MCF 10A (cell line): ENCODE measurements around the gene NEIL3. TPM values are rescaled to one million over a fixed set of nuclear protein-coding genes. Genes with fewer than 3 reads are reported as not detected.

Source experiments
- BruUV-seq: library from RNA; stranded (reverse); fragments of 400-500 nt; replicated peaks from 2 replicates; lab custom pipeline; 2021; lab: Mats Ljungman, UMichigan
- CTCF ChIA-PET: fragments of 300-600 bp; sonication (Branson Sonifier 250); formaldehyde crosslinking; extraction: SDS; loops from one replicate; lab custom pipeline; 2021; ENCODE audit warnings: antibody characterized with exemption, inconsistent platforms; lab: Yijun Ruan, JAX
- POLR2A ChIA-PET: fragments of 300-600, 350-650 bp; sonication (Branson Sonifier 250); formaldehyde crosslinking; extraction: SDS; loops from one replicate; lab custom pipeline; 2020; ENCODE audit warnings: antibody characterized with exemption, inconsistent platforms; lab: Yijun Ruan, JAX
- DNase-seq: peaks from one replicate; pipeline ENCODE4 v3.0.0-alpha.2; 2018; ENCODE audit not compliant: unreplicated experiment
- H3K27ac Mint-ChIP-seq: one replicate; pipeline ENCODE4 v1.8.0; 2022; ENCODE audit warnings: mild to moderate bottlenecking, low read depth, mixed read lengths; ENCODE audit not compliant: unreplicated experiment
- H3K27me3 Mint-ChIP-seq: one replicate; pipeline ENCODE4 v1.8.0; 2022; ENCODE audit warnings: mixed read lengths; ENCODE audit not compliant: insufficient read depth, unreplicated experiment
- H3K36me3 Mint-ChIP-seq: one replicate; pipeline ENCODE4 v1.8.0; 2022; ENCODE audit warnings: mild to moderate bottlenecking, moderate library complexity, mixed read lengths; ENCODE audit not compliant: insufficient read depth, unreplicated experiment
- H3K4me1 Mint-ChIP-seq: one replicate; pipeline ENCODE4 v1.8.0; 2022; ENCODE audit warnings: mixed read lengths; ENCODE audit not compliant: insufficient read depth, unreplicated experiment
- H3K4me3 Mint-ChIP-seq: one replicate; pipeline ENCODE4 v1.8.0; 2022; ENCODE audit warnings: mild to moderate bottlenecking, moderate library complexity, mixed read lengths; ENCODE audit not compliant: unreplicated experiment
- H3K9me3 Mint-ChIP-seq: one replicate; pipeline ENCODE4 v1.8.0; 2022; ENCODE audit warnings: mixed read lengths; ENCODE audit not compliant: unreplicated experiment
- intact Hi-C: fragments of 100-400 bp; cut with micrococcal nuclease; formaldehyde crosslinking; loops from 2 replicates; pipeline ENCODE4 v1.14.1; 2022
- total RNA-seq: library from RNA; stranded (reverse); gene quantifications from 2 replicates; pipeline ENCODE4 v1.2.3, GENCODE V29; 2022
- TF ChIP-seq, protein P1 (sequence below): fragments of 200-600 bp; IDR thresholded peaks from one replicate; pipeline ENCODE4 v1.8.0; 2022; ENCODE audit warnings: antibody characterized with exemption, mild to moderate bottlenecking; ENCODE audit not compliant: unreplicated experiment

The NEIL3 gene
- total RNA-seq, 1 experiment from 2014 or later = 5.8 TPM

DNA sequence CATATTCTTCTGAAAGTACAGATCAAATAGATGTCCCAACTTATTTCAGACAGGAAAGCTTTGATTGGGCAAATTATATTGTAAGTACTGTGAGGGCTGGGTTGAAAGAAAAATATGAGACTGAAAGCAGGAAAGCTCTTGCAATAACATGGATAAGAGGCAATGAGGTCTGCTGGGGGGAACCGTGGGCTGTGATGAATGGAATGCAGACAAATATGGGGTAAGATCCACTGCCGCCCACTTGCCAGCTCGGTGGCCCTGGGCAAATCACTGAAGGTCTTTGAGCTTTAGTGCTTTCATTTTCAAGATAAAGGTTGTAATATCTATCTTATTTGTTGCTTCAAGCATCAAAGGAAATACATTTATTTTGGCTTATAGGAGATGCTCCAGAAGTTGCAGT lies 81.6 kb downstream of the NEIL3 start:
- no peak for DNase-seq
- no peak overlapping the region for H3K27ac Mint-ChIP-seq
- POLR2A ChIA-PET = no interaction called here

DNA sequence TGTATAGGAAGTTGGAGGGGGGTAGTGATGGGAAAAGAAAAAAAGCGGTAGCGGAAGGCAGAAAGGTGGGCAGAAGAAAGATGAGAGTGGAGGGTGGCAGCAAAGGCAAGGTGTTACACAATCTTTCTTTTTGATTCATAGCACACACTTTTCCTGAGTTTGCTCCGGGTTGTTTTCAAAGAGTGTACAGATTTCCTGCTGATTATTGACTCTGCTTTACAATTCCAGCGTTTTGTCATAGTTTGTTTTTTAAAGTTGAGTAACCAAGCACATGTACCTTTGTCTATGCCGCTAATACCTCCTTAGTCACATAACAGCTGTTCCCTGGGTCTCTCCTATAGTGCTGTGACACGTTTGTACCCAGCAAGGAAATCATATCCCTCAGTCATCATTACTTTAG lies 82.3 kb downstream of the NEIL3 start:
- TF ChIP-seq, protein P1, sequence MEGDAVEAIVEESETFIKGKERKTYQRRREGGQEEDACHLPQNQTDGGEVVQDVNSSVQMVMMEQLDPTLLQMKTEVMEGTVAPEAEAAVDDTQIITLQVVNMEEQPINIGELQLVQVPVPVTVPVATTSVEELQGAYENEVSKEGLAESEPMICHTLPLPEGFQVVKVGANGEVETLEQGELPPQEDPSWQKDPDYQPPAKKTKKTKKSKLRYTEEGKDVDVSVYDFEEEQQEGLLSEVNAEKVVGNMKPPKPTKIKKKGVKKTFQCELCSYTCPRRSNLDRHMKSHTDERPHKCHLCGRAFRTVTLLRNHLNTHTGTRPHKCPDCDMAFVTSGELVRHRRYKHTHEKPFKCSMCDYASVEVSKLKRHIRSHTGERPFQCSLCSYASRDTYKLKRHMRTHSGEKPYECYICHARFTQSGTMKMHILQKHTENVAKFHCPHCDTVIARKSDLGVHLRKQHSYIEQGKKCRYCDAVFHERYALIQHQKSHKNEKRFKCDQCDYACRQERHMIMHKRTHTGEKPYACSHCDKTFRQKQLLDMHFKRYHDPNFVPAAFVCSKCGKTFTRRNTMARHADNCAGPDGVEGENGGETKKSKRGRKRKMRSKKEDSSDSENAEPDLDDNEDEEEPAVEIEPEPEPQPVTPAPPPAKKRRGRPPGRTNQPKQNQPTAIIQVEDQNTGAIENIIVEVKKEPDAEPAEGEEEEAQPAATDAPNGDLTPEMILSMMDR = no peak
- peak; percentile 45 for DNase-seq
- ChIA-PET CTCF (no interaction called here), POLR2A (no interaction called here)
- intact Hi-C loops = no loop called here
- Mint-ChIP-seq H3K9me3 (no peaks in the 10 kb centered on the region), H3K27me3 (no peaks in the 10 kb centered on the region), H3K36me3 (no peaks in the 10 kb centered on the region), H3K4me3 (no peak overlapping the region), H3K4me1 (peaks cover 14% of the 10 kb centered on the region), H3K27ac (no peak overlapping the region)
- no TSS peak for BruUV-seq

More for the DNA sequence above, 81.6 kb downstream of the NEIL3 start:
- TF ChIP-seq, protein P1 = no peak
- Mint-ChIP-seq H3K4me1 (peaks cover 14% of the 10 kb centered on the region), H3K4me3 (no peak overlapping the region), H3K27me3 (no peaks in the 10 kb centered on the region), H3K9me3 (no peaks in the 10 kb centered on the region), H3K36me3 (no peaks in the 10 kb centered on the region)
- CTCF ChIA-PET = no interaction called here
- BruUV-seq = no TSS peak
- intact Hi-C loops = no loop called here

DNA sequence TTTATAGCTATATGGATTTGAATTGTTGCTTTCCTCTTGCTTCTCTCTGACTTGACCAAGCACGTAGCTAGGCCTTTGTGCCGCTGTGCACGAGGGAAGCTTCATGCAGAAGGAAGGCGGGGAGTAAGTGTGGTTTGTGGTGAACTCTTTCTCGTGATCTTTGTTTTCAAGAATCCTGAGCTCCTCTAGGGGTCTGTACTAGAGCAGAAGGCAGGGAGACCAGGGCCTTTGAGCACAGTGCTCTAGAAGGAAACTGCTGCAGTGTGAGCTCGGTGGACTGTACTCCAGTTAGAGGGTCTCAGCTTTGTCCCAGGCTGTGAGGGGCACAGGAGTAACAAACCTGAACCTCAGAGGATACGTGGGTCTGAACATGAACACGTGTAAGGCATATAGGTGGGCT lies 83.6 kb downstream of the NEIL3 start:
- CTCF ChIA-PET = interaction anchor here (0.6 to 1.8 kb wide), 5 partner anchors 9 to 1014 kb away, joined by 3 to 7 read pairs (median 4); no protein-coding TSS in a partner anchor
- TF ChIP-seq, protein P1 = no peak
- Mint-ChIP-seq H3K27me3 (no peaks in the 10 kb centered on the region), H3K4me3 (no peak overlapping the region), H3K27ac (no peak overlapping the region), H3K36me3 (no peaks in the 10 kb centered on the region), H3K4me1 (peaks cover 14% of the 10 kb centered on the region), H3K9me3 (no peaks in the 10 kb centered on the region)
- BruUV-seq = no TSS peak
- POLR2A ChIA-PET = interaction anchor here (0.7 kb wide), 1 partner anchor 9 kb away, joined by 3 read pairs; no protein-coding TSS in a partner anchor
- intact Hi-C loops = no loop called here
- DNase-seq = no peak

DNA sequence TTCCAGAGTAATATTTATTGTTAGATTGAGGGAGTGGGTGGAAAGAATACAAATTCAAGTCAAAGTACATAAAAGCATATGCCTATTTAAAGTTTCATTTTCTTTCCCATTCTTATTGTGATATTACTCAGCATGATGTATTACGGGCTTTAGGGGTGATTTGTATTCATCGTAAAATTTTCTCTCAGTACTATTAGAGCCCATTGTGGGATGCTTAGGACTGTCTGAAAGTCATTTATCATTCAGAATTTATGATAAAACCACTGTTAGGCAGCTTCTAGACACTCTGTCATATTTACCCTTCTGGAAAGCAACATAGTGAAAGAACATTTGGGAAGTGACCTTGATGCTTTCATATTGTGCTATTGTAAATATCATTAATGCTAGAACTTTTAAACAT lies 86.7 kb downstream of the NEIL3 start:
- no peak for DNase-seq
- H3K36me3 Mint-ChIP-seq = no peaks in the 10 kb centered on the region

More for the DNA sequence above, 86.7 kb downstream of the NEIL3 start:
- H3K4me3 Mint-ChIP-seq = no peak overlapping the region
- no peaks in the 10 kb centered on the region for H3K27me3 Mint-ChIP-seq
- no TSS peak for BruUV-seq
- TF ChIP-seq, protein P1 = no peak
- H3K4me1 Mint-ChIP-seq = peaks cover 9% of the 10 kb centered on the region
- CTCF ChIA-PET = no interaction called here
- H3K9me3 Mint-ChIP-seq = no peaks in the 10 kb centered on the region
- POLR2A ChIA-PET = interaction anchor here (0.6 kb wide), 1 partner anchor 1436 kb away, joined by 3 read pairs; no protein-coding TSS in a partner anchor
- no peak overlapping the region for H3K27ac Mint-ChIP-seq
- intact Hi-C loops = no loop called here
